Keratinocyte (primary cell): Measurements from ENCODE around the gene CASR. TPM values are rescaled to one million over a fixed set of nuclear protein-coding genes. Genes with fewer than 3 reads are reported as not detected.

Experiments
- DNase-seq: peaks from one replicate; pipeline ENCODE4 v3.0.0-alpha.2; 2011; ENCODE audit warnings: low read depth, missing footprints, low spot score
- FAIRE-seq: peaks from 2 replicates; lab custom pipeline; 2011; peaks lifted over from hg19 to GRCh38; lab: Jason Lieb, UNC
- H2AFZ ChIP-seq: 2 replicates; pipeline ENCODE4 v1.6.0; 2012; ENCODE audit warnings: low read length, control low read depth, inconsistent platforms; ENCODE audit not compliant: control insufficient read depth
- H3K27ac ChIP-seq: 2 replicates; pipeline ENCODE4 v1.5.1; 2011; ENCODE audit warnings: low read length; ENCODE audit not compliant: control insufficient read depth, insufficient read depth
- H3K27me3 ChIP-seq: 3 replicates; pipeline ENCODE4 v1.6.0; 2011; ENCODE audit warnings: low read length; ENCODE audit not compliant: control insufficient read depth, insufficient read depth; ENCODE audit errors: extremely low read depth
- H3K36me3 ChIP-seq, 2 experiments: 2 replicates in 1 of 2; 3 replicates in 1 of 2; pipeline ENCODE4 v1.5.1; 2011; ENCODE audit warnings: low read length in 2 of 2, mild to moderate bottlenecking in 1 of 2; ENCODE audit not compliant: control insufficient read depth in 2 of 2, insufficient read depth in 2 of 2; ENCODE audit errors: extremely low read depth in 1 of 2
- H3K4me1 ChIP-seq: 3 replicates; pipeline ENCODE4 v1.5.1; 2011; ENCODE audit warnings: low read length; ENCODE audit not compliant: control insufficient read depth, insufficient read depth; ENCODE audit errors: extremely low read depth
- H3K4me2 ChIP-seq: 3 replicates; pipeline ENCODE4 v1.6.0; 2011; ENCODE audit warnings: low read depth, low read length; ENCODE audit not compliant: control insufficient read depth, insufficient read depth; ENCODE audit errors: extremely low read depth
- H3K4me3 ChIP-seq, 3 experiments: fragments of 200-600 bp in 1 of 3; sonication (generic) in 1 of 3; 2 replicates in 2 of 3; 3 replicates in 1 of 3; pipeline ENCODE4 v1.5.1; 2011 to 2016; ENCODE audit warnings: low read length in 3 of 3, mild to moderate bottlenecking in 3 of 3, control low read depth in 2 of 3, inconsistent platforms in 1 of 3, low read depth in 1 of 3, mixed read lengths in 1 of 3, mixed run types in 1 of 3, moderate library complexity in 1 of 3; ENCODE audit not compliant: control insufficient read depth in 2 of 3, insufficient read depth in 2 of 3; ENCODE audit errors: extremely low read depth in 1 of 3
- H3K79me2 ChIP-seq: 2 replicates; pipeline ENCODE4 v1.6.0; 2012; ENCODE audit warnings: low read length; ENCODE audit not compliant: control insufficient read depth, insufficient read depth
- H3K9ac ChIP-seq: 3 replicates; pipeline ENCODE4 v1.6.0; 2011; ENCODE audit warnings: low read length; ENCODE audit not compliant: control insufficient read depth, insufficient read depth; ENCODE audit errors: extremely low read depth
- H3K9me1 ChIP-seq: 3 replicates; pipeline ENCODE4 v1.6.0; 2011; ENCODE audit warnings: low read length; ENCODE audit not compliant: control insufficient read depth, insufficient read depth; ENCODE audit errors: extremely low read depth
- H3K9me3 ChIP-seq: 2 replicates; pipeline ENCODE4 v1.5.1; 2012; ENCODE audit warnings: low read depth, low read length; ENCODE audit not compliant: control insufficient read depth
- H4K20me1 ChIP-seq: 3 replicates; pipeline ENCODE4 v1.6.0; 2011; ENCODE audit warnings: low read length; ENCODE audit not compliant: control insufficient read depth, insufficient read depth; ENCODE audit errors: extremely low read depth
- CTCF ChIP-seq, 3 experiments: IDR thresholded peaks in 1 of 3; conservative IDR thresholded peaks in 1 of 3; optimal IDR thresholded peaks in 1 of 3; 2 replicates in 2 of 3; 3 replicates in 1 of 3; pipeline versions ENCODE3 to v1.5.1; 2011; ENCODE audit warnings: low read length in 3 of 3, mild to moderate bottlenecking in 3 of 3, moderate library complexity in 2 of 3, control low read depth in 1 of 3, inconsistent platforms in 1 of 3; ENCODE audit not compliant: insufficient read depth in 2 of 3; ENCODE audit errors: extremely low read depth in 1 of 3
- EZH2 ChIP-seq: IDR thresholded peaks from one replicate; pipeline ENCODE4 v1.6.1; 2012; ENCODE audit warnings: inconsistent platforms, mild to moderate bottlenecking, low read length, moderate library complexity
- dilution Hi-C: fragments of 300-500 bp; cut with MboI; formaldehyde crosslinking; loops from one replicate; pipeline ENCODE4 v1.7.0; 2020; ENCODE audit warnings: low sequenced_read_pairs; ENCODE audit not compliant: extremely low pct_ligation_motif_present
- polyA plus RNA-seq, 5 experiments: library from polyadenylated mRNA; depleted of rRNA in 3 of 5; stranded (reverse) in 3 of 5; stranded (forward) in 1 of 5; unstranded in 1 of 5; fragments of >200 nt; gene quantifications; 1 replicate in 1 of 5; 2 replicates in 3 of 5; 3 replicates in 1 of 5; pipeline versions ENCODE4 v1.2.1 to v1.2.3, GENCODE V29; 2011 to 2012; ENCODE audit warnings: missing spikeins in 2 of 5, low read depth in 1 of 5, low replicate concordance in 1 of 5

CASR gene
- polyA plus RNA-seq, 1 donor (not counting 4 experiments of a cell fraction or from before 2014, with no cell fraction given): not detected

DNA sequence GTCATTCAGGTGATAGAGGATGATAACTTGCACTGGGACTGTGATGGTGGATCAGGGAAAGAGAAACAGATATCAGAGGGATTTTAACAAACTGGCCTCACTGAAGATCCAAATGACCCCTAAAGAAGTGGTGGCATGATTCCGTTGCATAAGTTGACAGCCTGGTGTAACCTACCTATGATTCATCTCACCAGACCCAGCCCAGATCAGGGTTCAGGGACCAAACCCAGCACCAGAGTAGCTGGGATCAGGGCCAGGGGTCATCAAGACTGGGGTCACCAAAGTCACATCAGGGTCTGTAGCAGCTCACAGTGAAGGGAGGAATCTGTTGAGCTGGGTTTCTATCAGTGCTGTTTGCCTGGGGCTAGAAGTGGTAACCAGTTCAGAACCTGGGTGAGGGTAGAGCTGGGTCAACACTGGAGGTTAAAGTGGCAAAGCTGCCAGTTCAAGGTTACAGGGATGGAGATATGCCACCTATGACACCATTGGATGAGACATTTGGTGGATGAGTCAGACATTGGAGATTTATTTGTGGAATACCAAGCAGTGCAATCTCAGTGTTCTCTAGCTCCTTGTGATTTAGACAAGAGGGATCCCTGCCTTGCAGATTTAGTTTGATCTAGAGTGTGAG is 35.9 kb downstream of the CASR start:
- FAIRE-seq (no peak), DNase-seq (no peak)
- H3K4me2 ChIP-seq: no peak overlapping the region
- TF ChIP-seq EZH2: no peak
- no peak for TF ChIP-seq CTCF (optimal IDR thresholded peaks at IDR 0.05 in 1 of 3, IDR thresholded peaks at IDR 0.05 in 1 of 3, conservative IDR thresholded peaks at IDR 0.05 in 1 of 3; ENCODE audit: extremely low read depth in 1 of 3, insufficient read depth in 2 of 3, low read length in 3 of 3)
- no peak overlapping the region for H2AFZ ChIP-seq
- H3K9me3 ChIP-seq: no peaks in the 10 kb centered on the region
- no peaks in the 10 kb centered on the region for H3K36me3 ChIP-seq
- dilution Hi-C loops: no loop called here
- no peak overlapping the region for H3K9ac ChIP-seq
- no peaks in the 10 kb centered on the region for H3K9me1 ChIP-seq
- H3K79me2 ChIP-seq: no peaks in the 10 kb centered on the region
- no peak overlapping the region for H3K4me3 ChIP-seq
- no peak overlapping the region for H3K27ac ChIP-seq
- H4K20me1 ChIP-seq: no peaks in the 10 kb centered on the region
- peaks cover 7% of the 10 kb centered on the region for H3K27me3 ChIP-seq
- no peaks in the 10 kb centered on the region for H3K4me1 ChIP-seq

GRCh38 chr3:122227036-122227781 is 43.7 kb downstream of the CASR start:
- H2AFZ ChIP-seq: no peak overlapping the region
- peaks cover 3% of the 10 kb centered on the region for H3K27me3 ChIP-seq
- no peak for DNase-seq
- no peak overlapping the region for H3K4me3 ChIP-seq
- no peaks in the 10 kb centered on the region for H3K9me3 ChIP-seq
- H3K9me1 ChIP-seq: no peaks in the 10 kb centered on the region
- no peak for FAIRE-seq
- H3K4me1 ChIP-seq: no peaks in the 10 kb centered on the region
- dilution Hi-C loops: no loop called here
- H4K20me1 ChIP-seq: no peaks in the 10 kb centered on the region
- H3K79me2 ChIP-seq: no peaks in the 10 kb centered on the region
- no peaks in the 10 kb centered on the region for H3K36me3 ChIP-seq
- H3K4me2 ChIP-seq: no peak overlapping the region
- no peak overlapping the region for H3K9ac ChIP-seq
- TF ChIP-seq EZH2: no peak
- H3K27ac ChIP-seq: no peak overlapping the region
